NOMO-1 (cell line): ENCODE measurements around the gene ZNF292.
"Not testable (repeated sequence)": the region's sequence is repeated elsewhere in the genome, so short reads cannot be mapped to it uniquely, and the experiment has no call there.

Source experiments
- DNase-seq, 2 experiments: peaks; one replicate each; lab custom pipeline; 2025; ENCODE audit not compliant: unreplicated experiment in 2 of 2; lab: John Stamatoyannopoulos, UW

ZNF292 gene

DNA sequence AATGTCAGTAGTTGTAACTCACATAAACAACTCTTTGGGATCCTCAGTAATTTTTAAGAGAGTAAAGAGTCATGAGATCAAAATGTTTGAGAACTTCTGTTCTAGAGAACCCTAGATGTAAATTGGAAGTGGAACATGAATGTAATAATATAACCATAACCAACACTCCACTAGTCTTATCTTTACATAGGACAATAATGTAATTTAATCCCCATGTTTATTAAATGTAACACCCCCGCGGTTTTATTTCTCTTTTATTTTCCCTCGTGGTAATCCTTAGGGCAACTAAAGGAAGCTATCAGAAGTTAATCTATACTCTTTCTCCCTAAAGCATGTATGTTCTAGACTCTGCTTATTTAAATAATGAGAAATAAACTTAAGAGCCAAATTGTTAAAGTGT is 54.4 kb downstream of the ZNF292 start:
- DNase-seq: no peak

DNA sequence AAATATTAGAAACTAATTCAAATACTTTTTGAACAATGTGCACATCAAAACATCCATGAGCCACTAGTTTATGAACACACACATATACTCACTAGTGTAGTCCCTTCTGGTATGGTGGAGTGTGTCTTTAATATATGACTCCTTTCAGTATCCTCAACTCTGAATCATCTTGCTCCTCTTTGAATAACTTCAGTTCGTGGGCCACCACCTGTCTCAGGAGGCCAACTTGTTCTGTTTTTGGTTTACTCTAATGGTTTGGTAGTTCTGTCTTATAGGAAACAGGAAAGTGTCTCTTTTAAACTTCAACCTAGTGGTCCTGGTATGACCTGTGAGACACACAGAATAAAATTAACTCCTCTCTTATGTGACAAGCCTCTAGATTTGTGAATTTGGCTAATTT is 55.6 kb downstream of the ZNF292 start:
- DNase-seq: no peak

DNA sequence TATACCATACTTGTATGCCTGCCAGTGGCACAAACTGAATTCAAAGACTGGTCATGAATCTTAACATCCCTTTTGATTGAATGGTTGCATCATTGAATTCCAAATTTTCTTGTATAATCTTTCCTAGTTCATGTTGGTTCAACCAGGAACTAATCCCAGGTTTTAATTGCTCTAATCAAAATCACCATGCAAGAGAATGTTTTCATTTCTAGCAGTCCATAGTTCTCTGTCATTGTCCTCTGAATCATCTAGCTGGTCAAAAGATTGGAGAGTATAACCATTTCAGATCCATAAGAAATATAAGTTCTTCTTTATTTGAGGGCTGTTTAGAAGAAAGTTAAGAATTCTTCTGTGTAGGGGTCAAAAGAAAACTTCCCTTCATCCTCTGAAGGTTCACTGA is 57.2 kb downstream of the ZNF292 start:
- no peak for DNase-seq

DNA sequence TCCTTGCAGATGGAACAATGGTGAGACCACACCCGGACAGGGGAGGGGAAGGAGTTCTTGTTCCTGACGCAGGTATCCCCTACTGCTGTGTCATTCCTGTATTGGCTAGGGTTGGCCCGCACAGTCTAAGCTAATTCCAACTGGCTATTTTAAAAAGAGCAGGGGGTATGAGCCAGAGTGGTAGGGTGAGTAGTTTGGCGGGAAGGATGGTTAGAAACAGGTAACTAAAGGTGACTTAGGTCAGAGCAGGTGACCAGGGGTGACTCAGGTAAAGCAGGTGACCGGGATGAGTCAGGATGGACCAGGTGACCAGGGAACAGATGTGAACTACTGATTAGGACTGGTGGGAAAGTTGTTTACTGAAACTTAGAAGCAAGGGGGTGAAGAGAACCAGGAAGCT is 58.0 kb downstream of the ZNF292 start:
- DNase-seq: no peak

DNA sequence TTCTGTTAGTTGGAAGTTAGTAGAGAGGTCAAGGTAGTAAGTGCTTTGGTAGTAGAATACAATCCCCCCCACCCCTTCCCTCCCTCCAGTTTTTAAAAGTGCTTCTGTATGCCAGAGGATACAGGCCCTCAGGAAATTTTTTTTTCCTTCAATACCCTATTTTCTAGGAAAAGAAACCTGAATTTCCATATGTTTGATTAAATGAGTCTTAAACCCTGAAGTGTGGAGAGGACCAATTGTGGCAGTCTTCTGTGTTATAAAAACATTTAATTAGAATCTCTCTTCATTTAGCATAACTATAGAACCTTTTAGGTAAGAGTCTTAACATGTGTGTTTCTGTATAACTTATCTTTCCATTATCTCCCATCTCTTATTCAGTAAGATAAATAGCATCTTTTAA is 59.5 kb downstream of the ZNF292 start:
- no peak for DNase-seq

DNA sequence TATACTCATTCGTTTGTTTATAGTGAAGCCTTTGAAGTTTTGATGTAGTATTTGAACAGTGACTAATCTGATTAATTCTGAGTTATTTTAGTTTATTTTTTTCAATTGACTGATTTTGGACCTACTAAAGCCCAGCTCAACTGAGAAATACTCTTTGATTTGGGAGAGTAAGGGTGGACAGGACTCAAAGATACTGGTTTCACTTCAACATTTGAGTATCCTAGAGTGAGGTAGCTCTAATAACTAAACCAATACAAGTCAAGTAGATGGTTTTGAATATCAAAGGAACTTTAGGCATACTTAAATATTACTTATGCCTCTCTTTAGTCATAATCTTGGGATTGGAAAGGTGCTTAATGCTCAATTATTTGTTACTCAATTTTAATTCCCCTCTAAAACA is 65.6 kb downstream of the ZNF292 start:
- DNase-seq: no peak

DNA sequence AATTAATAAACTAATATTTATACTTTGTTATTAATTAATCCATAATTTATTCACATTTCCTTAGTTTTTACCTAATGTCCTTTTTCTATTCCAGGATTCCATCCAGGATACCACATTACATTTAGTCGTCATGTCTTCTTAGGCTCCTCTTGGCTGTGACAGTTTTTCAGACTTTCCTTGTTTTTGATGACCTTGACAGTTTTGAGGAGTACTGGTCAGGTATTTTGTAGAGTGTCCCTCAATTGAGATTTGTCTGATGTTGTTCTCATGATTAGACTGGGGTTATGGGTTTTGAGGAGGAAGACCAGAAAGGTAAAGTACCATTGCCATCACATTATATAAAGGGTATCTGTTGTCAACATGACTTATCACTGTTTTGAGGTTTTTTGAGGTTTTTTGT is 67.3 kb downstream of the ZNF292 start:
- DNase-seq: no peak

DNA sequence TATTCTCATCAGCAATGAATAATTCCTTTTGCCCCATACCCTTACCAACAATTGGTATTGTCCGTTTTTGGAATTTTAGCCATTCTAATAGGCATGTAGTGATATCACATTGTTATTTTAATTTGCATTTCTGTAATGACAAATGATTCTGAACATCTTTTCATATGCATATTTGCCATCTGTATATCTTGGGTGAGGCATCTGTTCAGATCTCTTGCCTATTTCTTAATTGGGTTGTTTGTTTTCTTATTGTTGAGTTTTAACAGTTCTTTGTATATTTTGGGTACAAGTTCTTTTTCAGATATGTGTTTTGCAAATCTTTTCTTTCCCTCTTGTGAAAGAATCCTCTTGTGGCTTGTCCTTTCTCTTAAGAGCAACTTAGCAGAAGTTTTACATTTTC is 69.6 kb downstream of the ZNF292 start:
- DNase-seq: no peak

DNA sequence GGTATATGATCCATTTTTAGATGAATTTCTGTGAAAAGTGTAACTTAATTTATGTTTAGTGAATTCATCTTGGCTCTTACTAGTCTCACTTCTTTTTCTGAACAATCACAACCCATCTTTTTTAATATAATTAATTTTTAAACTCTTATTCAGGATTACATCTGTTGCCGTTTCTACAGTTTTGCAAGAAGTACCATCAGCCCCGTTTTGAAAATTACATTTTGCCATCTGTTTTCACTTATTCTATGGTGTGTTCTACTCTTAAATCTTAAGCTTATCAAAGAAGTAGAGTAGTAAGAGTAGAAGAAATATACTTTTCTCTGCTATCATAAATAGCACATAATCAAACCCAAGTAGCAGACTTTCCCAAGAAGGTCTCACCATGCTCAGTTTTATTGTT is 70.1 kb downstream of the ZNF292 start:
- no peak for DNase-seq

DNA sequence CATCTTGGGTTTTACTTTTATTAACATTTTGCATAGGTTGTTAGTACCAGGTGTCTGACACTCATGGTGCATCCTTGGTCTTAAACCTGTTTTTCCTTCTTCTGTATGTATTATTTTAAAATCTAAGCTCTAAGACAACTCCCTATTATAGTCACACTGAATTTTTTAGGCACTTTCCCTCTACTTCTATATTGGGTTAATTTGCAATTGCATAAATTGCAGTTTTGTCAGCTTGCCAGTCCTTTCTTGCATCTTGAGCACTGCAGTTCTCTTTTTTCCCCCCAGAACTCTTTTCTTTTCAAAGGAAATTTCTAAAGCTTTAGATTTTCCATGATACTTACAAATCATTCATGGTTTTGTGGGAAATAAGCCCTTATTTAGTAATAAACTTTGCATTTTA is 70.6 kb downstream of the ZNF292 start:
- DNase-seq: no peak

DNA sequence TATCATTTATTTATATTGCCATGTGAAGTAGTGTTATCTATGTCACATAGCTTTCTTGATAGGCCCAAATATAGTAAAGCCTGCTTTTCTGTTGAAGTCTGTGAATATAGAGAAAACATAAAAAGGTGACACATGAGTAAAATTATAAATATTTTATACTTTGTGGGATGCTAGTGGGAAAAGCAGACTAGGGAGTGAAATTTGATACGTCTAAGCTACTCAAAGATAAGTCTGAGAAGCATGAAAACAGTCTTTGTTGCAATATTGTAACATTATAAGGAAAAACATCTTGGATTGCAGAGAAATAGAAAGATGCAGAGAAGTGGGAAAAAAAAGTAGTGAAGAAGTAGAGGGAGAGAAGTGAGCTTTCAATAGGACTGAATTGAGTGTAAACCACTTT is 75.4 kb downstream of the ZNF292 start:
- no peak for DNase-seq

DNA sequence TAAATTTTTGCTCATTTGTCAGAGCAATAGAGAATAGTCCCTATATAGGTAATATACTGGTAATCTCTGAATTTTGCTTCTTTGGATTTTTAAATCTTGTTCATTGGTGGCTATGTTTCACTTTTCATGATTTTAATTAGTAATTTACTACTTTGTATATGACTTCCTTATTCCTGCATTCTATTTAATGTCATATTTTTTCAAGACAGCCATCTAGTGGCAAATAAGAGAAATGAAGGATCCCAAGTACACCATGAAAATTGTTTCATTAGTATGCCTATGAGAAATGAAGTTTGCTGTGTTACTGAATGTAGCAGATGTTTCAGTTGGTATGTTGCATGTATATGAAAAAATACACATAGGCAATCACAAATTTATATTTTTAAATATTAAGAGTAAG is 82.4 kb downstream of the ZNF292 start:
- peak; percentile 1 to 44 for DNase-seq

DNA sequence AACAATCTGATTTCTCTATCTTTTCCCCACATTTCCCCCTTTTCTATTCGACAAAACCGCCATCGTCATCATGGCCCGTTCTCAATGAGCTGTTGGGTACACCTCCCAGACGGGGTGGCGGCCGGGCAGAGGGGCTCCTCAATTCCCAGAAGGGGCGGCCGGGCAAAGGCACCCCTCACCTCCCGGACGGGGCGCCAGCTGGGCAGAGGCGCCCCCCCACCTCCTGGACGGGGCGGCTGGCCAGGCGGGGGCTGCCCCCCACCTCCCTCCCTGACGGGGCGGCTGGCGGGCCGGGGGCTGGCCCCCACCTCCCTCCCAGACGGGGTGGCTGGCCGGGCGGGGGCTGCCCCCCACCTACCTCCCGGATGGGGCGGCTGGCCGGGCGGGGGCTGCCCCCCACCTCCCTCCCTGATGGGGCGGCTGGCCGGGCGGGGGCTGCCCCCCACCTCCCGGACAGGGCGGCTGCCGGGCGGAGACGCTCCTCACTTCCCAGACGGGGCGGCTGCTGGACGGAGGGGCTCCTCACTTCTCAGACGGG is 83.8 kb downstream of the ZNF292 start:
- not testable (repeated sequence) for DNase-seq

DNA sequence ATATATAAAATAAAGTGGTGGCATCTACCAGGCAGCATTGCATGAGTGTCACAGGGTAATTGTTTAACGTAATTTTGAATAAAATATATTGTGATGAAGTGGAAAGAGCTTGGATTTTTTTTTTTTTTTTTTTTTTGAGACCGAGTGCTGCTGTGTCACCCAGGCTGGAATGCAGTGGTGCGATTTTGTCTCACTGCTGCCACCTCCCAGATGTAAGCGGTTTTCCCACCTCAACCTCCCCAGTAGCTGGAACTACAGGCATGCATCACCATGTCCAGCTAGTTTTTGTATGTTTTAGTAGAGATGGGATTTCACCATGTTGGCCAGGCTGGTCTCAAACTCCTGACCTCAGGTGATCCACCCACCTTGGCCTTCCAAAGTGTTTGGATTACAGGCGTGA is 85.9 kb downstream of the ZNF292 start:
- no peak for DNase-seq

DNA sequence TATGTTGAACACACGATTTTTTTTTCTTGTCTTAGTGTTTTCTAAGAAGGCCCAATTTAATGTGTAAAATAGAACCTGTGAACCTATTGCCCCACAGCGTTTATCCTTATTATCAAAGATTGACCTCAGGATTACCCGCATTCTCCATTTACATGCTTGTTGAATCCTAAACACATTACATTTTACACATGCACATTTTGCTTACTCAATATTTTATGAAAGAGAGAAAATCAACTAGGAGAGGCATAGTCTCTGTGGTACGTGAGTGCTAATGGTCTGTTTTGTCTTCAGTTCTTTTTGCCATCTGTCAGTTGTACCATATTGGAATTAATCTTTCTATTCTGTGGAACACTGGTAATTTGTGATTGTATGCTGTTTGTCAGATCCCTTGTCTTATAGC is 86.9 kb downstream of the ZNF292 start:
- no peak for DNase-seq

DNA sequence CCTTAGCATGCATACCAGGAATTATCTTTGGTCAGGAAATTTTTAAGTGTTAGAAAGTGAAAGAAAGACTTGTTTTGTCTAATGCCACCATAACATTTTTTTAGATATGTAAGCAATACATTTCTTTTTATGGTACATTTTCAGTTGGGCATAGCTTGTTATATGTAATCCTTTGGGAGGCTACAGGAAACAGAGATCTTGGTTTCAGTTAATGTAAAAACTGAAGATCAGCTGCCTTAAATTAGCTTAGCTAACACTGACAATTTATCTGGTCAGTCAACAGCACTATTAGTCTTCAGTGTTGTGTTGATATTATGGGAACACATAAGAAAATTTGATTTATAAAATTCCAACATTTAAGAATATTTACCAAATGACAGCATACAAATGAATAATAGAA is 88.4 kb downstream of the ZNF292 start:
- no peak for DNase-seq

DNA sequence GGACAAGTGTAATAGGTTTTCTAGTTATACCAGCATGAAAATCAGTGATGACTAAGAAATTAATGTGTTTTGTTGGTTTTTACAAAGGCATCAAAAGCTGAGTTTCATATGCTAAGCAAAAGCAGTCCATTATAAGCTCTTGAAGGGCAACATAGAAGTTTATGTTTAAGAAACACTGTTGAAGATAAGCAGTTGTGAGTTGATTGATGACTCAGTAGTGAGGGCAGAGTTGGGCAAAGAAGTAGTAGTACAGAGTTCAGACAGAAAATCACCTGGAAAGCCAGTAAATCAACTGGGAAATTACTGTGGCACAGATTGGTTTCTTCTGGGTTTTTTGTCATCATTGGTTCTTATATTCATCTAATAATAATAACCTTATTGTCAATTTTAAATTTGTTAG is 89.0 kb downstream of the ZNF292 start:
- no peak for DNase-seq

DNA sequence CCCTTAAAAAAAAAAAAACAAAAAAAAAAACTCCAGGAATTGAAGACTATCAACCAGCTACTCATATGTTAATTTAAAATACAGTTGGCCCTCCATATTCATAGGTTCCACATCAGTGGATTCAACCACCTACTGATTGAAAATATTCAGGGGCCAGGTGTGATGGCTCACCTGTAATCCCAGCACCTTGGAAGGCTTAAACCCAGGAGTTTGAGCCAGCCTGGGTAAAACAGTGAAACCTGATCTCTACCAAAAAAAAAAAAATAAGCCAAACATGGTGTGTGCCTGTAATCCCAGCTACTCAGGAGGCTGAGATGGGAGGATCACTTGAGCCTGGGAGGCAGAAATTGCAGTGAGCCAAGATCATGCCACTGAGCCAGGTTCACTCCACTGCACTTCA is 94.7 kb downstream of the ZNF292 start:
- DNase-seq: no peak

DNA sequence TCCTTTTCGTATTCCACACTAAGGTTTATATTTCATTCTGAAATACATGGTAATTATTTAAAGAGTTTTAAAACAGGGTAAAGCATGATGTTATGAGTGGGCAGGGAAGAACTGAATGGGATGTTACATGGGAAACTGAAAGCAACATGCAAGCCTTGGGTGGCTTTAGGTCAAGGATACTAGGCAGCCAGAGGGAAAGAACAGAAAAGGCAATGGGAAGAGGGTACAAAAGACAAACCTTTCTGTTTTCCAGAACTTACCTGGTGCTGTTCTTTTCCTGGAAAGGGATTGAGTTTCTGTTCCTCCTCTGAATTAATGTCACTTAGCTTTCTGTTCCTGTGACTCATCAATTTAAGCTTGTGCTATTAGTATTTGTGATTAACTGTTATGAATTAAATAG is 95.9 kb downstream of the ZNF292 start:
- DNase-seq: no peak

DNA sequence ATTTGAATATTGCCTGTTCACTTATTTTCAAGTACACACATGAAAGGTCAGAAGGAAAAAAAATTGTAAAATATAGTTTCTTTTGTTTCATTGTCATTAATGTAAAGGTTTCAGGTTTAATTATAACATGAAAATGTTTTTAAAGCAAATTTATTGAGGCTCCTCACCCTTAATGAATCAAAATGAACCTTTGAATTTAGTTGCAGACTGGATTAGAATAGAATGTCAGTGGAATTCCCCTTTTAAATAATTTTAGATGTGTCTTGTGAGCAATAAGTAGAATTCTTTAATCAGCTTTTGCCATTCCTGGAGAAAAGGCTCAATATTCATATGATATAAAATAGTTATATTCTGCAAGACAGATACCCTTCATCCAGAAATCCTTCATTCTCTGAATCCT is 96.4 kb downstream of the ZNF292 start:
- no peak for DNase-seq

DNA sequence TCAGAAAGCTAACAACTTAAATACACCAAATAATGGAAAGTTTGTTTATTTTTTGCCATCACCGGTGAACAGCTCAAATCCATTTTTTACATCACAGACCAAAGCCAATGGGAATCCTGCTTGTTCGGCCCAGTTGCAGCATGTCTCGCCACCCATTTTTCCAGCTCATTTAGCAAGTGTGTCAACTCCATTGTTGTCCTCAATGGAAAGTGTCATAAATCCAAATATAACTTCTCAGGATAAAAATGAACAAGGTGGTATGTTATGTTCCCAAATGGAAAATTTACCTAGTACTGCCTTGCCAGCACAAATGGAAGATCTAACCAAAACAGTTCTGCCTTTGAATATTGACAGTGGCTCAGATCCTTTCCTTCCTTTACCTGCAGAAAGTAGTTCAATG is 101.7 kb downstream of the ZNF292 start:
- DNase-seq: no peak

DNA sequence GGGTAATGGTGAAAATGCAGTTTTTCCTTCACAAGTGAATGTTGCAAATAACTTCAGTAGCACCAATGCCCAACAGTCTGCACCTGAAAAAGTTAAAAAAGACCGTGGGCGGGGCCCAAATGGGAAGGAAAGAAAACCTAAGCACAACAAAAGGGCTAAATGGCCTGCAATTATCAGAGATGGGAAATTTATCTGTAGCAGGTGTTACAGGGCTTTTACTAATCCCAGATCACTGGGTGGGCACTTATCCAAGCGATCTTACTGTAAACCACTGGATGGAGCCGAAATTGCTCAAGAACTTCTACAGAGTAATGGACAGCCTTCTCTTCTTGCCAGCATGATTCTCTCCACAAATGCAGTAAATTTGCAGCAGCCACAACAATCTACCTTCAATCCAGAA is 102.2 kb downstream of the ZNF292 start:
- DNase-seq: no peak

DNA sequence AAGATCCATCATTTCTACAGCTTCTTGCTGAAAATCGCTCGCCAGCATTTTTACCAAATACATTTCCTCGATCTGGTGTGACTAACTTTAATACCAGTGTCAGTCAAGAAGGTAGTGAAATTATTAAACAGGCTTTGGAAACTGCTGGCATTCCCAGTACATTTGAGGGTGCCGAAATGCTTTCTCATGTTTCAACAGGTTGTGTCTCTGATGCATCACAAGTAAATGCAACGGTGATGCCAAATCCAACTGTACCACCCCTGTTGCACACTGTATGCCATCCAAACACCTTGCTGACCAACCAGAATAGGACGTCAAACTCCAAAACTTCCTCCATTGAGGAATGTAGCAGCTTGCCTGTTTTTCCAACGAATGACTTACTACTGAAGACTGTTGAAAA is 102.6 kb downstream of the ZNF292 start:
- no peak for DNase-seq

DNA sequence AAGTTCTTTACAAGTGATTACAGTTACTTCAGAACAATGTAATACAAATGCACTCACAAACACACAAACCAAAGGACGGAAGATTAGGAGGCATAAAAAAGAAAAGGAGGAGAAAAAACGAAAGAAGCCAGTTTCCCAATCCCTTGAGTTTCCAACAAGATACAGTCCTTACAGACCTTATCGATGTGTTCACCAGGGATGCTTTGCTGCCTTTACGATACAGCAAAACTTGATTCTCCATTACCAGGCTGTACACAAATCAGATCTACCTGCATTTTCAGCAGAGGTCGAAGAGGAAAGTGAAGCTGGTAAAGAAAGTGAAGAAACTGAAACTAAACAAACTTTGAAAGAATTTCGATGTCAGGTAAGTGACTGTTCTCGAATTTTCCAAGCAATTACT is 104.4 kb downstream of the ZNF292 start:
- no peak for DNase-seq
